ENCODE results near the gene MEF2C.

MEF2C gene

DNA sequence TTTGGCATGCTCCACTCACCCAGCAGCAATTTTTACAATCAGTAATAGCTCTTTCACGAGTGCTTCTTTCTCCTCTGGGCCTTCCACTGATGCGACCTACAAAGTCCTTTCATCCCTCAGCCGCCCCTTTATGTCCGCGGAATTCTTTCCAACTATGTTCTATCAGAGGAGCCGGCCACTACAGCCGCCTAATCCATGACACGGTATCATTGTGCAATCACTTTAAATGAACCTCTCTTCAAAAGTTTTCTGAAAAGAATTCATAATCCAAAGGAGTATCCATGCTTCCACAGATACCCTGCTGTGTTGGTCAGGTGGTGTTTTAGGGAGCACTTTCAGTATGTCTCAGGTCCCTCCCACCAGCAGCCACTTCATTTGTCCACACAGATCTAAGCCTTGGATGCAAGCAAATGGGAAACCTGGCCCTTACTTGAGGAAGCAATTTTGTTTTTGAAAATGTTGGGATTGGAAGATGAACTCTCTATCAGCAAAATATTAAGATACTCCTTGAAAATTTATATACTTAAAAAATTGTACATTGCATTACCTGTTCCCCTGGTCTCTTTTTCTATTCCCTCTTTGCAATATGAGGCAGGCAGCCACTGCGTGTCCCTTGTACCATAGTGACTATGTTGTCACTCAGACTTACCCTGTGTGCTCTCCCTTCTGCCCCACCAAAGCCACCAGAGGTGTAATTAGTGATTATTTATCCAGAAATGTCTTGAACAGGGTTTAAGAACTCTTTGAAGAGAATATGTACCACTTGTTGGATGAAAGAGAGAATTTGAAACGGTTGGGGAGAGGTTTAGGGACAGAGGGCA, 12.9 kb upstream of the MEF2C start:
- no peak for DNase-seq (ENCODE audit: low read depth)
- TF ChIP-seq, protein P1, sequence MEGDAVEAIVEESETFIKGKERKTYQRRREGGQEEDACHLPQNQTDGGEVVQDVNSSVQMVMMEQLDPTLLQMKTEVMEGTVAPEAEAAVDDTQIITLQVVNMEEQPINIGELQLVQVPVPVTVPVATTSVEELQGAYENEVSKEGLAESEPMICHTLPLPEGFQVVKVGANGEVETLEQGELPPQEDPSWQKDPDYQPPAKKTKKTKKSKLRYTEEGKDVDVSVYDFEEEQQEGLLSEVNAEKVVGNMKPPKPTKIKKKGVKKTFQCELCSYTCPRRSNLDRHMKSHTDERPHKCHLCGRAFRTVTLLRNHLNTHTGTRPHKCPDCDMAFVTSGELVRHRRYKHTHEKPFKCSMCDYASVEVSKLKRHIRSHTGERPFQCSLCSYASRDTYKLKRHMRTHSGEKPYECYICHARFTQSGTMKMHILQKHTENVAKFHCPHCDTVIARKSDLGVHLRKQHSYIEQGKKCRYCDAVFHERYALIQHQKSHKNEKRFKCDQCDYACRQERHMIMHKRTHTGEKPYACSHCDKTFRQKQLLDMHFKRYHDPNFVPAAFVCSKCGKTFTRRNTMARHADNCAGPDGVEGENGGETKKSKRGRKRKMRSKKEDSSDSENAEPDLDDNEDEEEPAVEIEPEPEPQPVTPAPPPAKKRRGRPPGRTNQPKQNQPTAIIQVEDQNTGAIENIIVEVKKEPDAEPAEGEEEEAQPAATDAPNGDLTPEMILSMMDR (IDR thresholded peaks at IDR 0.05; ENCODE audit: insufficient read depth, low read depth, low read length, missing control alignments), result no peak

DNA sequence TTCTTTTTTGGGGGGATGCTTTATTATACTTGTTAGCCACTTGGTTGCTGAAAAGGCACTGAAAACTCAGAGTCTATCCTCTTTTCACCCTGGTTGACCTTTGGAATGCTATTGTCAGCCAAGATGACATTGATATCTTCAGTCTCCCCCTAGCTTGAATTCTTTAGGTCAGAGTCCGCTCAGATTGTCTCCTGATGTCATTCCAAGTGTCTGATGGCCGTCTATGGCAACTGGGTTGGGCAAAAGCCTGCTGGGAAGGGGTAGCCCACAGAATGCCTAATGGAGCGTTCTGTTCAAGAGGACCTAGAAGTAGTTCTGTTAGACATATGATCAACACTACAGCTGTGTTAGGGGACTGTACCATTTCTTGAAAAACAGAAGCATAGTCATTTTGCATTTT, 9.7 kb upstream of the MEF2C start:
- TF ChIP-seq, protein P1 (IDR thresholded peaks at IDR 0.05; ENCODE audit: insufficient read depth, low read depth, low read length, missing control alignments), result no peak
- H3K4me3 ChIP-seq (ENCODE audit: low read length), result no peak overlapping the region

More for the DNA sequence above, 12.9 kb upstream of the MEF2C start:
- H3K4me3 ChIP-seq (ENCODE audit: low read length), result no peak overlapping the region

DNA sequence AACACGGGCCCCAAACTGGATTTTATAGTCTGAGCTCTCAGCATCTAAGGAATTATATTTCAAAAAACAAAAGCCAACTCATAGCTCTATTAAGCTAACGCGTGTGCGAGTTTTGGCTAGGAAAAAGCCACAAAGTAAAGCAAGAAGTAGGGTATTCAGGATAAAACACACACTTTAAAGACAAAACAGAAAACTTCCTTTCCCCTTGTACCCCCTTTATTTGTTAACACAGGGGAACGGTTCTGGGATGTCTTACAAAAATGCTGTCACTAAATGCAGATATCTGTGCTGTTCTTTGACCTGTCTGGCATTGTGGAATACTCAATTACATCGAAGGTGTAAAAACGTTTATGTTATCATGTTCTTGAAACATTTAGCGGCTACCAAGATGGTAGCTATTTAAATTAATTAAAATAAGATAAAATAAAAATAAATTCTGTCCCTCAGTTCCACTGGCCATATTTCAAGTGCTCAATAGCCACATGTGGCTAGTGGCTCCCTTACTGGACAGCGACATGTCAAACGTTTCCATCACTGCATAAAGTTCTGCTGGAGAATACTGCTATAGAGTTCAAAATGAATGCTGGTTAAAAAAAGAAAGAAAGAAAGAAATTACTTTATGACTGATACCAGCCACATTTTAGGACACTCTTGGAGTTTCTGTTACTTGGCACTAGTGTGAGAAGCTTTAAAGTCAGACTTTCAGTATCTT, 7.2 kb upstream of the MEF2C start:
- TF ChIP-seq, protein P1 (IDR thresholded peaks at IDR 0.05; ENCODE audit: insufficient read depth, low read depth, low read length, missing control alignments), result no peak
- H3K4me3 ChIP-seq (ENCODE audit: low read length), result peak overlapping the region; percentile 48
- no peak for DNase-seq (ENCODE audit: low read depth)

More for the DNA sequence above, 9.7 kb upstream of the MEF2C start:
- no peak for DNase-seq (ENCODE audit: low read depth)

DNA sequence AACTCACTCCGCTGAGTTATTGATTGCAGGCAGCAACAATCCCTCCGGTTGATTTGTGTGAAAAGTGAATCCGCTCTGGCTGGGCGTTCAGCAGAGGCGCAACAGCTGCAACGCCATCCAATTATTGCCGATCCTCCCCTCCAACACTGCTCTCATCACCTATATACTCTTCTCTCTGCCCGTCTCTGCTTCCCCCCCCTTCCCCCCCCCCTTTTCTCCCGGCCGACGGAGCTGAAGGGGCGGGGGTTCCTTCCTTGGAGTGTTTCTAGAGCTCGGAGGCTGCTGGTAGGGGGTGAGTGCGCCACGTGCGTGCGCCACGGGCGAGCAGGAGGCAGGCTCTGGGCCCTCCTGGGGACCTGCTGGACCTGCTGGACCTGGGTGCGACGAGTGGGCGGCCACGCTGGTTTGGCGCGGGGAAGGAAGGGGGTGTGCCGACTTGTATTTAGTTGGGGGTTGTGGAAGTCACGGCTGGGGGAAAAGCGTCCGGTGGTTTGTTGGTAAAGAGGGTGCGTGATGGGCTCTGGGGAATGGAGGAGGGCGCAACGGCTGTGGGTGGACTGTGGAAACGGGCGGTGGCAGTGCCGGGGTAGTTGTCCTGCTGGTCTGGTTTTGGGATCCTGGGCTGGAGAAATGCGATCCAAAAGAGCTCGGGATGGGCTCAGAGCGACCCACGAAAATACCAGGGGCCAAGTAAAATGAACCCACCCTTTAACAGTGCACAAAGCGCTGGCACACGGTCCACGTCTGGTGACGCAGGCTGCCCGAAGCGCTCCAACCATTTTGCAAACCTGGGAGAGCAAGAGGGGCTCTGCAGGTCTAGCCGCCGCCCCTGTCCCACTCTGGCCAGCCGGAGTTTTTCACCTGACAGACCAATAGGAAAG, 6.4 kb upstream of the MEF2C start:
- peak overlapping the region; percentile 48 for H3K4me3 ChIP-seq (ENCODE audit: low read length)
- TF ChIP-seq, protein P1 (IDR thresholded peaks at IDR 0.05; ENCODE audit: insufficient read depth, low read depth, low read length, missing control alignments), result no peak
- peak; percentile 9 for DNase-seq (ENCODE audit: low read depth)

DNA sequence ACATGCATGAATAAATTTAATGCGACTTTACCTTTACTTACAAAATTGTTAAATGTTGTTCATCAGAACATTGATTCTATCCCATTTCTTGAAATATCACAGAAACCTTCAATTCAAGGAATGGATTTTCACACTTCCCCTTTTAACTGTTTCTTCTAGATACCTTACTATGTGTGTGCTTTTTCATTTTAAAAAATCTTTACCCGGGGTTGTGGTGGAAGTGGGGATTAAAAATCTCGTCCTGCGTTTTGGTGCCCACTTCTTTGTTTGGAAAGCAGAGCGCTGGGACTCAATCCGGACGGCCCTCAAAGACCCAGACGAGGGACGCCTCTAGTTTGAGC, 5.8 kb upstream of the MEF2C start:
- DNase-seq (ENCODE audit: low read depth), result no peak
- TF ChIP-seq, protein P1 (IDR thresholded peaks at IDR 0.05; ENCODE audit: insufficient read depth, low read depth, low read length, missing control alignments), result no peak

DNA sequence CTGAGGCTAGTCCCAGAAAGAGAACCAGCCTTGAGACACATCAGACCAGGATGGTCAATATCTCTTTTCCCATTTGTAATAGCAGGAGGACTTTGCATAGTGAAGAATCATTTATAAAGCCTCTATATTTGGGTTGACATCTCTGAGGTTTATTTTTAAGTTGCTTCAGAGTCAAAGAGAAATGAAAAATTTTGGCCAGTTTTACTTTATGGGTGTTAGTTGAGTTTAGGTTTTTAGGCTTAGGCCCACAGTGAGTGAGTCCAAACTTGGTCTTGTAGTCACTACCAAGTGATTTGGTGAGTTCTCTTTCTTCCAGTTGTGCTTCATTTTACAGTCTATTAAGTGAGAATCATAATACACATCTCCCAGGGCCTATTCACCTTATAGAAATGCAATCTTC, 5.3 kb upstream of the MEF2C start:
- H3K4me3 ChIP-seq (ENCODE audit: low read length), result no peak overlapping the region
- no peak for DNase-seq (ENCODE audit: low read depth)
- TF ChIP-seq, protein P1 (IDR thresholded peaks at IDR 0.05; ENCODE audit: insufficient read depth, low read depth, low read length, missing control alignments), result no peak

More for the DNA sequence above, 5.8 kb upstream of the MEF2C start:
- peak overlapping the region; percentile 48 for H3K4me3 ChIP-seq (ENCODE audit: low read length)

Measured in epithelial cell of esophagus (primary cell).